OCI-LY7 (cell line): ENCODE results near the gene TMC2.

Experiments
- CTCF ChIP-seq: fragments of 200-600 bp; sonication (generic); conservative IDR thresholded peaks from 2 replicates; pipeline ENCODE4 v1.5.1; 2014; ENCODE audit warnings: mild to moderate bottlenecking, antibody characterized with exemption, low read length, moderate library complexity, mixed read lengths
- EZH2phosphoT487 ChIP-seq: fragments of 200-600 bp; sonication (generic); IDR thresholded peaks from 2 replicates; pipeline ENCODE4 v1.6.1; 2018; ENCODE audit warnings: low read depth, borderline replicate concordance, mild to moderate bottlenecking, mixed run types, antibody characterized with exemption, low read length, moderate library complexity, mixed read lengths

GRCh38 chr20:2602046-2602735 is 65.8 kb downstream of the TMC2 start:
- TF ChIP-seq CTCF: no peak
- TF ChIP-seq EZH2phosphoT487: no peak
